ENCODE measurements around the gene OR10A4.

Gene OR10A4

DNA sequence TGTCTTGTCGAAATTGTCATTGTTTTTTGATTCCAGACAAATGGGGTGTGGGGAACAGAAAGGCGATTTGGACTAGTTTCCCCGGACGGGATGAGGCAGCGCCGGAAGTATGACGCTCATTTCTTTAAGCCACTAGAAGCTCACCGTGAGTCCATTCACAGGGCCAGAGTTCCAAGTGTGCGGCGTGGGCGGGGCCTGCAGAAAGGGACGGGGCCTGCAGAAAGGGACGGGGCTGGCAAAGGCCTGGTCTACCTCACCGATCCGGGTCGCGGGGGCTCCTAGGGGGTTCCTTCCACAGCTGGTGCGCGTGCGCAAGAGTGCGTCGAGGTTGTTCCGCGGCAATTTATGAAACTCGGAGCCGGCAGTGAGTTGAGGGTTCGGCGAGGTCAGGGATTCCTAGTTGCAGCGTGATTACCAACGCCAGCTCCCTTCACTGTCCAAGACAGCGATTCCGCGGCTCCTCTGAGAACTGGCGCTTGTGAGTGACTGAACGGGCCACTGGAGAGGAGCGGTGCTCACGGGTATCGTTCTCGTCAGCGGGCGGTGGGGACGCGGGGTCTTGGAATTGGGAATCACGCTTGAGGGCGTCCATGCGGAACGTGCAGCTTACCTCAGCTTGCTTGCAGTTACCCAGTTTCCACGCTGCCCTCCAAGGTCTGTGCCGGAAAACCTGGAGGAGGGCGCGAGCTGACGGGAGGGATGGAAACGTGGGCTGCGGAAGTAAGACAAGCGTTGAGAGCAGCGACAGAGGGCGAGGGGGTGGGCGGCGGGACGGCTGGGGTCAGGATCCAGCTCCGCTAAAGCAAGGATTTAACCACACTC lies 50.0 kb downstream of the OR10A4 start, which contains the start of gene ZNF215:
Gene ZNF215, plus strand, starts transcription at position 219 of the 822 bp plus-strand sequence. CDS start 5,847 bp downstream, outside the sequence.
- TF ChIP-seq GATA2 (IDR thresholded peaks at IDR 0.05; ENCODE audit: low read depth, low read length) (no peak), GATA3 (IDR thresholded peaks at IDR 0.05; ENCODE audit: low read depth, low read length) (no peak)

DNA sequence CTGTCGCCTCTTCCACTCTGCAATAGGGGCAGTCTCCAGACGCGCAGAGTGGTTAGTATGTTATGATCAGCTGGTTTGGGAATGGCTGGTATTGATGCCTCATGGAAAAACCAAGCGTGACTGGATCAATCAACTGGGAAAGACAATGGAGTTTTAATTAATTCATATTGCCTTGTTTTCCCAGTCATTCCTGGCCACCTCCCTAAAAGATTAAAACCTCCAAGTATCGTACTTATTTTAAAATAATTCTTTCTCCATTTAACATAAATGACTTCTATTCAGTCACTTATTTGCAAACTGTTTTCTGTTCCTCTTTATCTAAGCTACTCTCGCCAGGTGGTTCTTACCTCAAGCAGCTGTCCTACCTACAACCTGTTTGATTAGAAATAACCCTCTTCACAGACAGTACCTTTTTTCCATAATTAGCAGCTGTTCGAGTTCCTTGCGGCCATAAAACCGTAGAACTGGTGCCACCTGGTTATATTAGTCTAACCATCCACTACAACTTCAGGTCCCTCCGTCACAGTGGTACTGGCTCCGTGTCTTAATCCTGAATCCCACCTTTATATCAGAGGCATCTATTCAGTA lies 50.7 kb downstream of the OR10A4 start:
- TF ChIP-seq GATA2 (IDR thresholded peaks at IDR 0.05; ENCODE audit: low read depth, low read length) (no peak), GATA3 (IDR thresholded peaks at IDR 0.05; ENCODE audit: low read depth, low read length) (no peak)
